GM12878 (cell line): ENCODE measurements around the gene LRRC27. TPM values are rescaled to one million over a fixed set of nuclear protein-coding genes. Genes with fewer than 3 reads are reported as not detected.

Experiments used
- CREM ChIP-seq: IDR thresholded peaks from 2 replicates; pipeline ENCODE4 v1.6.1; 2014; ENCODE audit warnings: antibody characterized with exemption, low read depth
- HDGF ChIP-seq: fragments of 450-650 bp; IDR thresholded peaks from 2 replicates; pipeline ENCODE4 v1.6.1; 2016; ENCODE audit warnings: antibody characterized with exemption
- MYC ChIP-seq: IDR thresholded peaks from 2 replicates; pipeline ENCODE4 v1.6.1; 2011; ENCODE audit warnings: mild to moderate bottlenecking, low read length, moderate library complexity, inconsistent platforms; ENCODE audit not compliant: insufficient read depth, insufficient replicate concordance, insufficient read length, severe bottlenecking
- RAD21 ChIP-seq: IDR thresholded peaks from 2 replicates; pipeline ENCODE4 v1.6.1; 2011; ENCODE audit warnings: mild to moderate bottlenecking, low read depth, low read length, moderate library complexity; ENCODE audit not compliant: insufficient read depth
- SMAD5 ChIP-seq: IDR thresholded peaks from 2 replicates; pipeline ENCODE4 v1.6.1; 2016; ENCODE audit warnings: antibody characterized with exemption, low read depth
- SMARCA5 ChIP-seq: fragments of 450-650 bp; IDR thresholded peaks from 2 replicates; pipeline ENCODE4 v1.6.1; 2017; ENCODE audit warnings: mild to moderate bottlenecking
- SUZ12 ChIP-seq: fragments of 200-600 bp; sonication (generic); IDR thresholded peaks from one replicate; pipeline ENCODE4 v1.6.1; 2018; ENCODE audit warnings: antibody characterized with exemption, mild to moderate bottlenecking; ENCODE audit not compliant: unreplicated experiment
- polyA plus RNA-seq, 11 experiments: library from polyadenylated mRNA; depleted of rRNA in 4 of 11; unstranded in 6 of 11; stranded (reverse) in 5 of 11; fragments of >200 nt; fragmentation: Nextera tagmentation in 4 of 11; fragmentation: Illumina TruSeq in 1 of 11; extraction: Ambion mirVana in 4 of 11; extraction: Trizol in 1 of 11; gene quantifications; 1 replicate in 1 of 11; 2 replicates in 10 of 11; pipeline versions ENCODE4 v1.2.1 to v1.2.3, GENCODE V29; 2011 to 2016; ENCODE audit warnings: inconsistent platforms in 2 of 11, missing spikeins in 2 of 11, low read depth in 1 of 11
- total RNA-seq, 4 experiments: library from RNA; depleted of rRNA in 3 of 4; stranded (reverse); fragments of >200 nt in 3 of 4; fragmentation: Illumina TruSeq in 1 of 4; extraction: Trizol in 1 of 4; gene quantifications; 2 replicates each; pipeline versions ENCODE4 v1.2.1 to v1.2.3, GENCODE V29; 2013 to 2021
- TF ChIP-seq, protein P1 (sequence below): IDR thresholded peaks from 2 replicates; pipeline ENCODE4 v1.6.1; 2012; ENCODE audit warnings: mild to moderate bottlenecking, low read depth, low read length
- TF ChIP-seq, protein P2 (sequence below): fragments of 450-650 bp; IDR thresholded peaks from 2 replicates; pipeline ENCODE4 v1.6.1; 2017; ENCODE audit warnings: borderline replicate concordance

Gene LRRC27
- total and polyA plus RNA-seq, 10 of the 15 experiments (the other 5 are each of a cell fraction or from before 2014, with no cell fraction given) = 0.48 to 6.9 (median 4.7) TPM

DNA sequence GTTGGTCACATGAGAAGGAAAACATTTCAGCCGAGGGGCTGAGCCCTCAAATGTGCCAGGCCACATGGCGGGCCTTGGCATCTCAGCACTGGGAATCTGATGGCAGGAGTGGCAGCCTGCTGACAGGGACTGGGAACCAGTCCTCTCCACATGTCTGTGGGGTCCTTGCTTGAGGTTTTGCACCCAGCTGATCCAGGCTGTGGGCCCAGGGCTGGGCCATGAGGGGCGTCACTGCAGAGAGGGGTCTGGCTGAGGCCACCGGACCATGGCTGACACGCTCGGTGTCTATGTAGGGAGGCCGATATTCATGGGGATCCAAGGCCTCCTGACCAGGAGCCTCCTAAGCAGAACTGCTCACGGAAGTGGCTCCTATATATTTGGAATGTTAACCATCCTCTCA is 34.0 kb downstream of the LRRC27 start (continued):
- TF ChIP-seq, protein P1, sequence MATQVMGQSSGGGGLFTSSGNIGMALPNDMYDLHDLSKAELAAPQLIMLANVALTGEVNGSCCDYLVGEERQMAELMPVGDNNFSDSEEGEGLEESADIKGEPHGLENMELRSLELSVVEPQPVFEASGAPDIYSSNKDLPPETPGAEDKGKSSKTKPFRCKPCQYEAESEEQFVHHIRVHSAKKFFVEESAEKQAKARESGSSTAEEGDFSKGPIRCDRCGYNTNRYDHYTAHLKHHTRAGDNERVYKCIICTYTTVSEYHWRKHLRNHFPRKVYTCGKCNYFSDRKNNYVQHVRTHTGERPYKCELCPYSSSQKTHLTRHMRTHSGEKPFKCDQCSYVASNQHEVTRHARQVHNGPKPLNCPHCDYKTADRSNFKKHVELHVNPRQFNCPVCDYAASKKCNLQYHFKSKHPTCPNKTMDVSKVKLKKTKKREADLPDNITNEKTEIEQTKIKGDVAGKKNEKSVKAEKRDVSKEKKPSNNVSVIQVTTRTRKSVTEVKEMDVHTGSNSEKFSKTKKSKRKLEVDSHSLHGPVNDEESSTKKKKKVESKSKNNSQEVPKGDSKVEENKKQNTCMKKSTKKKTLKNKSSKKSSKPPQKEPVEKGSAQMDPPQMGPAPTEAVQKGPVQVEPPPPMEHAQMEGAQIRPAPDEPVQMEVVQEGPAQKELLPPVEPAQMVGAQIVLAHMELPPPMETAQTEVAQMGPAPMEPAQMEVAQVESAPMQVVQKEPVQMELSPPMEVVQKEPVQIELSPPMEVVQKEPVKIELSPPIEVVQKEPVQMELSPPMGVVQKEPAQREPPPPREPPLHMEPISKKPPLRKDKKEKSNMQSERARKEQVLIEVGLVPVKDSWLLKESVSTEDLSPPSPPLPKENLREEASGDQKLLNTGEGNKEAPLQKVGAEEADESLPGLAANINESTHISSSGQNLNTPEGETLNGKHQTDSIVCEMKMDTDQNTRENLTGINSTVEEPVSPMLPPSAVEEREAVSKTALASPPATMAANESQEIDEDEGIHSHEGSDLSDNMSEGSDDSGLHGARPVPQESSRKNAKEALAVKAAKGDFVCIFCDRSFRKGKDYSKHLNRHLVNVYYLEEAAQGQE = no peak
- TF ChIP-seq HDGF (no peak), CREM (no peak), SMARCA5 (no peak), MYC (no peak), RAD21 (no peak), SUZ12 (no peak), SMAD5 (no peak)
- TF ChIP-seq, protein P2, sequence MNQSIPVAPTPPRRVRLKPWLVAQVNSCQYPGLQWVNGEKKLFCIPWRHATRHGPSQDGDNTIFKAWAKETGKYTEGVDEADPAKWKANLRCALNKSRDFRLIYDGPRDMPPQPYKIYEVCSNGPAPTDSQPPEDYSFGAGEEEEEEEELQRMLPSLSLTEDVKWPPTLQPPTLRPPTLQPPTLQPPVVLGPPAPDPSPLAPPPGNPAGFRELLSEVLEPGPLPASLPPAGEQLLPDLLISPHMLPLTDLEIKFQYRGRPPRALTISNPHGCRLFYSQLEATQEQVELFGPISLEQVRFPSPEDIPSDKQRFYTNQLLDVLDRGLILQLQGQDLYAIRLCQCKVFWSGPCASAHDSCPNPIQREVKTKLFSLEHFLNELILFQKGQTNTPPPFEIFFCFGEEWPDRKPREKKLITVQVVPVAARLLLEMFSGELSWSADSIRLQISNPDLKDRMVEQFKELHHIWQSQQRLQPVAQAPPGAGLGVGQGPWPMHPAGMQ = no peak
